GM19452 (cell line): ENCODE measurements around the gene ATF7IP2.
"Not testable (repeated sequence)": the region's sequence is repeated elsewhere in the genome, so short reads cannot be mapped to it uniquely, and the experiment has no call there.

ENCODE experiments used
- ATAC-seq: cut with Tn5 transposase; IDR thresholded peaks from one replicate; pipeline ENCODE4 v1.9.1; 2021; ENCODE audit not compliant: unreplicated experiment

ATF7IP2 gene

GRCh38 chr16:10447289-10447688 is 61.4 kb downstream of the ATF7IP2 start:
- no peak for ATAC-seq

DNA sequence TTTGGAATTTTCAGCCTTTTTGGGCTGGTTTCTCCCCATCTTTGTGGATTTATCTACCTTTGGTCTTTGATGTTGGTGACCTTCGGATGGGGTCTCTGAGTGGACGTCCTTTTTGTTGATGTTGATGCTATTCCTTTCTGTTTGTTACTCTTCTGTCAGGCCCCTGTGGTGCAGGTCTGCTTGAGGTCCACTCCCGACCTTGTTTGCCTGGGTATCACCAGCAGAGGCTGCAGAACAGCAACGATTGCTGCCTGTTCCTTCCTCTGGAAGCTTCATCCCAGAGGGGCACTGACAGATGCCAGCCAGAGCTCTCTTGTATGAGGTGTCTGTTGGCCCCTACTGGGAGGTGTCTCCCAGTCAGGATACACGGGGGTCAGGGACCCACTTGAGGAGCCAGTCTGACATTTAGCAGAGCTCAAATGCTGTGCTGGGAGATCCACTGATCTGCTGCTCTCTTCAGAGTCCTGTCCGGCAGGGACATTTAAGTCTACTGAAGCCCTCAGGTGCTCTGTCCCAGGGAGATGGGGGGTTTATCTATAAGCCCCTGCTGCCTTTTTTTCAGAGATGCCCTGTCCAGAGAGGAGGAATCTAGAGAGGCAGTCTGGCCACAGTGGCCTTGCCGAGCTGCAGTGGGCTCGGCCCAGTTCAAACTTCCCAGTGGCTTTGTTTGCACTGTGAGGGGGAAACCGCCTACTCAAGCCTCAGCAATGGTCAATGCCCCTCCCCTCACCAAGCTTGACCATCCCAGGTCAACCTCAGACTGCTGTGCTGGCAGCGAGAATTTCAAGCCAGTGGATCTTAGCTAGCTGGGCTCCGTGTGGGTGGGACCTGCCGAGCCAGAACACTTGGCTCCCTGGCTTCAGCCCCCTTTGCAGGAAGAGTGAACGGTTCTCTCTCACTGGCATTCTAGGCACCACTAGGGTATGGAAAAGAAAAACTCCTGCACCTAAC is 66.6 kb downstream of the ATF7IP2 start:
- not testable (repeated sequence) for ATAC-seq

GRCh38 chr16:10453159-10453510 is 67.3 kb downstream of the ATF7IP2 start:
- ATAC-seq = no peak

GRCh38 chr16:10465821-10466220 is 80.0 kb downstream of the ATF7IP2 start:
- ATAC-seq = no peak

- no peak for ATAC-seq
Measured at GRCh38 chr16:10466313-10466712, 80.5 kb downstream of the ATF7IP2 start.

DNA sequence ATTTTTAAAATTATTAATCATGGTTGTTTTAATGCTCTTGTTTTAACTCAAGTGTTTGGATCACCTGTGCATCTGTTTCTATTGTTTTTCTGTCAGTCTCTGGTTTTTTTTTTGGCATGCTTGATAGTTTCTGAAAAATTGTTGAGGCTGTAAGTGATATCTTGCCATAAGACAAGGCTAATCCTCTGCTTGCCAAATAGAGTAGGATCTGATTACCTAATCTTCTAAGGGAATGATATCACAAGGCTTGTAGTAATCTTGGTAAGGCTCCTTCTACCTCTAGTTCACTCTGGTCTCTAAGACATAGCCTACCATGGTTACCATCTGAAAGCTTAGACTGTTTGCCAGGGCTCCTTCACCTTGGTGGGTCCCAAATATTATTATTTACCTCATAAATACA is 81.0 kb downstream of the ATF7IP2 start:
- no peak for ATAC-seq

GRCh38 chr16:10476636-10477035 is 90.8 kb downstream of the ATF7IP2 start:
- not testable (repeated sequence) for ATAC-seq

DNA sequence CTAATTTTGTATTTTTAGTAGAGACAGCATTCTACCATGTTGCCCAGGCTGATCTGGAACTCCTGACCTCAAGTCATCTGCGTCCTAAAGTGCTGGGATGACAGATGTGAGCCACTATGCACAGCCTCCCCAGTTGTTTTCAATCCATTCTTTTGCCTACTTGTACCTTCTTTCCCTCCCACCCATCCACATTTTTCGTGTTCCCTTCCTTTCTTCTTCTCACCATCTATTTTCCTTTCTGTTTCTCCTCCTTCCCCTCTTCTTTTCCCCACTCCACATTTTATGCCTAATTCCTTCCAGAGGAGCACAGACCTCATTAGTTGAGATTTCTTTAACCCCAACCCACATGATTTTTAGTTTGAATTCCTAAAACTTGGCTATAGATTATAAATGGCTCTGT is 94.3 kb downstream of the ATF7IP2 start:
- ATAC-seq = no peak

DNA sequence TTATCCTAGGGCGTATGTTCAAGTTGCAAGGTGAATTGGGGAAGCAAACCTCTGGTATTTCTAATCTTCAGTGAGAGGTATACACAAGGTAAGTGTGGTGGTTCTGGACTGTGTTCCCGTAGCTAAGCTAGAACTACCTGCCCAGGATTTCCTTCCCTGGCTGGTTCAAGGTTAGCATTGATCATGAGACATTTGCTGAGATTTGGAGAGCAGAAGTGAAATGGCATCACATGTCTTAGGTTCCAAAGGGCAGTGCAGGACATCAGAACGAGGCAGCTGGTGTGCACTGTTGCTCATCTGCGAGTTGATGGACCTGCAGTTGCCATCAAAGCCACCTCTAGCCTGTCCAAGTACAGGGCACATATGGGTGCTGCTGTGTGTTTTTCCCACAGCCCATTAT is 99.3 kb downstream of the ATF7IP2 start:
- ATAC-seq = no peak

DNA sequence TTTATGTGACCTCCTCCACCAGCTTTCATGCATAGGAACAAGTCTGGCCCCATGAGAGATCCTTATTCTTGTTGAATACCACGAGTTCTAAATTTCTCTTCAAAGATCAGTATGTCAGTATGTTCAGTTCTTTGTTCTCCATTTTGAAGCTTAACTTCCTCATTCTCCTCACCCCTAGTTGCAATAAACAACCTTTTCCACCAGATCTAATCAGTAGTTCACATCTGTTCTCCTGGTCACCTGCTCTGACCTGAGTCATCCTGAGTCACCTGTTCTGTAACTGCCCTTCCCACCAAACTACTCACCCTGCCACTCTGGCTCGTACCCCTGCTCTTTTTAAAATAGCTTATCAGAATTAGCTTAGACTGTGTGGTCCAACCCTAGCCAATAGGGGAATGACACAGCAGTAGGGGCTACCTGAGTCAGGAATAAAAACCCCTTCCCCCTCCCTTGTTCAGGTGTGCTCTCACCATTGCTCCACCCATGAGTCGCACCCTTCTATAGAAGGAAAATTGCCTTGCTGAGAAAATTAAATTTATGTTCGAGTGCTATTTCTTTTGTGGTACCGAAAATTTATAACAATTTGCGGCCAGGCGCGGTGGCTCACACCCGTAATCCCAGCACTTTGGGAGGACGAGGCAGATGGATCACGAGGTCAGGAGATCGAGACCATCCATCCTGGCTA is 100.0 kb downstream of the ATF7IP2 start:
- no peak for ATAC-seq

- no peak for ATAC-seq
Measured at GRCh38 chr16:10490141-10490540, 104.3 kb downstream of the ATF7IP2 start.

DNA sequence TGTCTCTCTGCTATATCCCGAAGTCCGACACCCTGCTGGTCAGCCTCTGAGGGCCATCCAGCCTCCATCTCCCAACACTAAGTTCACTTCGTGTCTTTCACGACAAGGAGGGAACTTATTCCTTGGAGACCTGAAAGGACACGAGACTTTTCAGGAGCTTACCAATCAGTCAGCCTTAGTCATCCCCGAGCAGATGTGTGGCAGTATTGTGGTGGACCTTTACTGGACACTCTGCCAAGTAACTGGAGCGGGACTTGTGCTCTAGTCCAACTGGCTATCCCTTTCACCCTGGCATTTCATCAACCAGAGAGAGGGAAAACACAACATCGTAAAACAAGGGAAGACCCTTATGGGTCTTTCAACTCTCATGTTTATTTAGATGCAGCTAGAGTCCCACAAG is 107.4 kb downstream of the ATF7IP2 start:
- ATAC-seq = no peak

GRCh38 chr16:10494343-10495030 is 108.6 kb downstream of the ATF7IP2 start:
- ATAC-seq = no peak

- ATAC-seq = no peak
Measured at GRCh38 chr16:10495031-10495345, 109.1 kb downstream of the ATF7IP2 start.

- ATAC-seq = no peak
Measured at GRCh38 chr16:10497132-10498101, 111.6 kb downstream of the ATF7IP2 start.

GRCh38 chr16:10500582-10500981 is 114.7 kb downstream of the ATF7IP2 start:
- no peak for ATAC-seq

- no peak for ATAC-seq
Measured at GRCh38 chr16:10501016-10501607, 115.3 kb downstream of the ATF7IP2 start.

DNA sequence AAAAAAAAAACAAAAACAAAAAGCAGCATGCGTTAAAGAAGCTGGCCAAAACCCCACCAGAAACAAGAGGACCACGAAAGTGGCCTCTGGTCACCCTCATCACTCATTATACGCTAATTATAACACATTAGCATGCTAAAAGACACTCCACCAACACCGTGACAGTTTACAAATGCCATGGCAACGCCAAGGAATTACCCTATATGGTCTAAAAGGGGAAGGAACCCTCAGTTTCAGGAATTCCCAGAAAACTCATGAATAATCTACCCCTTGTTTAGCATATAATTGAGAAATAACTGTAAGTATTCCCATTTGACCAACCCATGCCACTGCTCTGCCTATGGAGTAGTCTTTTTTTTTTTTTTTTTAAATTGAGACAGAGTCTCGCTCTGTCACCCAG is 116.9 kb downstream of the ATF7IP2 start:
- no peak for ATAC-seq

DNA sequence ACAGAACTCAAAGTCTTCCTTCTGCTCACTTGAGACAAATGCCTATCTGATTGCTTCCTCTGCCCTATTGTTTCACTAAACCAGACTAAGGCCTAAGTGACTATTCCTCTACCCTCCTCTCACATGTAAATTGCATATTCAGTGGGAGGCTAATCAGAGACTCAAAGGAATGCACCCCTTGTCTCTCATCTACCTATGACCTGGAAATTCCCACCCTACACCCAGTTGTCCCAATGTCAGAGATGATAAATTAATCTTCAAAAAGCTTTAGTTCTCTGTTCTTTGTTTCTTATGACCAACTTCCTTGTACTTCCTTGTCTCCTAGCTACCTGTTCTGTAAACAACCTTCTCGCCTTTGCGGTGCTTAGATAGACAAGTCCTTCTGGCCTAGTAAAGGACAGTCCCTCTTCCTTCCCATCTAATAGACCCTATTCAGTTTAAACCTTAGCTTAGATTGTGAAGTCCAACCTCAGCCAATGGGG is 118.6 kb downstream of the ATF7IP2 start:
- no peak for ATAC-seq

GRCh38 chr16:10505286-10505685 is 119.4 kb downstream of the ATF7IP2 start:
- not testable (repeated sequence) for ATAC-seq
